HEK293 (cell line): ENCODE results near the gene TUBE1.
A peak's percentile ranks its signal among the peaks of the same experiment; 100 is the strongest.

Experiments
- GFI1B ChIP-seq: fragments of 450-650 bp; formaldehyde crosslinking; IDR thresholded peaks from 2 replicates; pipeline ENCODE4 v1.5.1; 2016; ENCODE audit warnings: missing biosample characterization, missing genetic modification characterization
- GLIS2 ChIP-seq: fragments of 450-650 bp; formaldehyde crosslinking; IDR thresholded peaks from 2 replicates; pipeline ENCODE4 v1.5.1; 2016; ENCODE audit warnings: missing biosample characterization, missing genetic modification characterization
- KLF16 ChIP-seq: fragments of 450-650 bp; formaldehyde crosslinking; IDR thresholded peaks from 2 replicates; pipeline ENCODE4 v1.5.1; 2017; ENCODE audit warnings: missing biosample characterization, missing genetic modification characterization
- OSR2 ChIP-seq: fragments of 450-650 bp; formaldehyde crosslinking; IDR thresholded peaks from 2 replicates; pipeline ENCODE4 v1.5.1; 2016; ENCODE audit warnings: missing biosample characterization, missing genetic modification characterization
- PATZ1 ChIP-seq: fragments of 450-650 bp; formaldehyde crosslinking; IDR thresholded peaks from 2 replicates; pipeline ENCODE4 v1.5.1; 2016; ENCODE audit warnings: missing biosample characterization, missing genetic modification characterization
- PBX3 ChIP-seq: sonication (generic); formaldehyde crosslinking; IDR thresholded peaks from 2 replicates; pipeline ENCODE4 v1.8.1; 2022; ENCODE audit warnings: mild to moderate bottlenecking, moderate library complexity, missing genetic modification reagents
- SCRT1 ChIP-seq: fragments of 450-650 bp; formaldehyde crosslinking; IDR thresholded peaks from 2 replicates; pipeline ENCODE4 v1.5.1; 2016; ENCODE audit warnings: missing biosample characterization, missing genetic modification characterization, borderline replicate concordance
- SCRT2 ChIP-seq: fragments of 450-650 bp; formaldehyde crosslinking; IDR thresholded peaks from 2 replicates; pipeline ENCODE4 v1.5.1; 2016; ENCODE audit warnings: missing biosample characterization, missing genetic modification characterization
- ZBTB7A ChIP-seq: fragments of 450-650 bp; formaldehyde crosslinking; IDR thresholded peaks from 2 replicates; pipeline ENCODE4 v1.5.1; 2016; ENCODE audit warnings: low read depth, missing biosample characterization, missing genetic modification characterization
- ZFP69B ChIP-seq: fragments of 450-650 bp; formaldehyde crosslinking; IDR thresholded peaks from 2 replicates; pipeline ENCODE4 v1.5.1; 2016; ENCODE audit warnings: missing biosample characterization, missing genetic modification characterization
- ZNF10 ChIP-seq: fragments of 450-650 bp; formaldehyde crosslinking; IDR thresholded peaks from 2 replicates; pipeline ENCODE4 v1.5.1; 2017; ENCODE audit warnings: missing biosample characterization, missing genetic modification characterization
- ZNF112 ChIP-seq: fragments of 450-650 bp; formaldehyde crosslinking; IDR thresholded peaks from 2 replicates; pipeline ENCODE4 v1.5.0; 2017; ENCODE audit warnings: missing biosample characterization, missing genetic modification characterization
- ZNF16 ChIP-seq: fragments of 450-650 bp; formaldehyde crosslinking; IDR thresholded peaks from 2 replicates; pipeline ENCODE4 v1.5.1; 2016; ENCODE audit warnings: low read depth, missing biosample characterization, missing genetic modification characterization
- ZNF202 ChIP-seq: fragments of 450-650 bp; formaldehyde crosslinking; IDR thresholded peaks from 2 replicates; pipeline ENCODE4 v1.5.1; 2016; ENCODE audit warnings: missing biosample characterization, missing genetic modification characterization, borderline replicate concordance
- ZNF274 ChIP-seq, 2 experiments: fragments of 200-500 bp in 1 of 2; fragments of 450-650 bp in 1 of 2; sonication (Bioruptor generic) in 1 of 2; formaldehyde crosslinking in 1 of 2; IDR thresholded peaks; 2 replicates each; pipeline versions ENCODE4 v1.5.1 to v1.6.1; 2014 to 2016; ENCODE audit warnings: borderline replicate concordance in 1 of 2, inconsistent platforms in 1 of 2, low read length in 1 of 2, missing biosample characterization in 1 of 2, missing genetic modification characterization in 1 of 2
- ZNF366 ChIP-seq: fragments of 450-650 bp; formaldehyde crosslinking; conservative IDR thresholded peaks from 2 replicates; pipeline ENCODE4 v1.5.1; 2016; ENCODE audit warnings: missing biosample characterization, missing genetic modification characterization
- ZNF423 ChIP-seq: fragments of 450-650 bp; formaldehyde crosslinking; IDR thresholded peaks from 2 replicates; pipeline ENCODE4 v1.5.1; 2016; ENCODE audit warnings: missing biosample characterization, missing genetic modification characterization
- ZNF514 ChIP-seq: fragments of 450-650 bp; formaldehyde crosslinking; IDR thresholded peaks from 2 replicates; pipeline ENCODE4 v1.5.1; 2016; ENCODE audit warnings: missing biosample characterization, missing genetic modification characterization
- ZNF518A ChIP-seq: fragments of 450-650 bp; formaldehyde crosslinking; conservative IDR thresholded peaks from 2 replicates; pipeline ENCODE4 v1.5.1; 2016; ENCODE audit warnings: low read depth, missing biosample characterization, missing genetic modification characterization
- ZNF544 ChIP-seq: fragments of 450-650 bp; formaldehyde crosslinking; IDR thresholded peaks from 2 replicates; pipeline ENCODE4 v1.5.0; 2017; ENCODE audit warnings: missing biosample characterization, missing genetic modification characterization
- ZNF555 ChIP-seq: fragments of 450-650 bp; formaldehyde crosslinking; conservative IDR thresholded peaks from 2 replicates; pipeline ENCODE4 v1.5.1; 2017; ENCODE audit warnings: missing biosample characterization, mild to moderate bottlenecking, missing genetic modification characterization, inconsistent platforms
- ZNF561 ChIP-seq: fragments of 450-650 bp; IDR thresholded peaks from 2 replicates; pipeline ENCODE4 v1.5.1; 2018; ENCODE audit warnings: missing biosample characterization, missing genetic modification characterization, borderline replicate concordance
- ZNF76 ChIP-seq: fragments of 450-650 bp; formaldehyde crosslinking; IDR thresholded peaks from 2 replicates; pipeline ENCODE4; 2016; ENCODE audit warnings: low read depth, missing biosample characterization, missing genetic modification characterization, borderline replicate concordance
- ZNF776 ChIP-seq: fragments of 450-650 bp; formaldehyde crosslinking; IDR thresholded peaks from 2 replicates; pipeline ENCODE4 v1.5.0; 2017; ENCODE audit warnings: missing biosample characterization, missing genetic modification characterization, borderline replicate concordance
- ZNF792 ChIP-seq: fragments of 450-650 bp; formaldehyde crosslinking; IDR thresholded peaks from 2 replicates; pipeline ENCODE4 v1.5.1; 2016; ENCODE audit warnings: missing biosample characterization, missing genetic modification characterization
- ZSCAN23 ChIP-seq: fragments of 450-650 bp; formaldehyde crosslinking; IDR thresholded peaks from 2 replicates; pipeline ENCODE4 v1.5.1; 2016; ENCODE audit warnings: missing biosample characterization, missing genetic modification characterization
- ZSCAN30 ChIP-seq: fragments of 450-650 bp; IDR thresholded peaks from 2 replicates; pipeline ENCODE4 v1.5.1; 2018; ENCODE audit warnings: missing biosample characterization, mild to moderate bottlenecking, missing genetic modification characterization, moderate library complexity
- TF ChIP-seq, protein P1 (sequence below): IDR thresholded peaks from 2 replicates; pipeline ENCODE4 v1.6.1; 2011; ENCODE audit warnings: mild to moderate bottlenecking, low read depth, low read length, borderline replicate concordance
- TF ChIP-seq, protein P2 (sequence below): fragments of 450-650 bp; formaldehyde crosslinking; IDR thresholded peaks from 2 replicates; pipeline ENCODE4 v1.5.1; 2016; ENCODE audit warnings: missing biosample characterization, missing genetic modification characterization

The TUBE1 gene

GRCh38 chr6:112087136-112087911 is at the start of gene TUBE1, which contains the start of gene FAM229B (continued):
- TF ChIP-seq ZNF518A: no peak
- TF ChIP-seq ZNF112 (tag by site-specific recombination): no peak
- TF ChIP-seq ZNF561: no peak
- TF ChIP-seq ZSCAN23 (tag by site-specific recombination): 0 out of 2 replicates have a peak, but pooled peaks have one; percentile 40
- no peak for TF ChIP-seq GFI1B
- no peak for TF ChIP-seq ZNF10 (tag by site-specific recombination)
- no peak for TF ChIP-seq ZNF16 (tag by site-specific recombination)
- peak; percentile 55; the same call in 1 of the 2 replicates for TF ChIP-seq PATZ1
- TF ChIP-seq ZNF366 (tag by site-specific recombination): no peak
- no peak for TF ChIP-seq ZFP69B (tag by site-specific recombination)
- TF ChIP-seq, protein P1, sequence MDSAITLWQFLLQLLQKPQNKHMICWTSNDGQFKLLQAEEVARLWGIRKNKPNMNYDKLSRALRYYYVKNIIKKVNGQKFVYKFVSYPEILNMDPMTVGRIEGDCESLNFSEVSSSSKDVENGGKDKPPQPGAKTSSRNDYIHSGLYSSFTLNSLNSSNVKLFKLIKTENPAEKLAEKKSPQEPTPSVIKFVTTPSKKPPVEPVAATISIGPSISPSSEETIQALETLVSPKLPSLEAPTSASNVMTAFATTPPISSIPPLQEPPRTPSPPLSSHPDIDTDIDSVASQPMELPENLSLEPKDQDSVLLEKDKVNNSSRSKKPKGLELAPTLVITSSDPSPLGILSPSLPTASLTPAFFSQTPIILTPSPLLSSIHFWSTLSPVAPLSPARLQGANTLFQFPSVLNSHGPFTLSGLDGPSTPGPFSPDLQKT: no peak
- TF ChIP-seq ZNF555 (tag by site-specific recombination): no peak
- TF ChIP-seq OSR2: no peak
- TF ChIP-seq SCRT1 (tag by site-specific recombination): no peak
- TF ChIP-seq ZNF274 (IDR thresholded peaks at IDR 0.05; ENCODE audit: low read length): no peak
- TF ChIP-seq ZNF274 (tag by site-specific recombination; IDR thresholded peaks at IDR 0.05; ENCODE audit: borderline replicate concordance): no peak
- TF ChIP-seq ZSCAN30 (tag by site-specific recombination): peak; percentile 39
- no peak for TF ChIP-seq GLIS2 (tag by site-specific recombination)
- no peak for TF ChIP-seq ZNF544 (tag by site-specific recombination)
- TF ChIP-seq PBX3 (CRISPR knock-in tag): peak; percentile 55; the same call in 1 of the 2 replicates
- no peak for TF ChIP-seq ZNF514
- TF ChIP-seq SCRT2 (tag by site-specific recombination): peak; percentile 66
- no peak for TF ChIP-seq ZNF792 (tag by site-specific recombination)
- no peak for TF ChIP-seq ZNF776
- TF ChIP-seq, protein P2, sequence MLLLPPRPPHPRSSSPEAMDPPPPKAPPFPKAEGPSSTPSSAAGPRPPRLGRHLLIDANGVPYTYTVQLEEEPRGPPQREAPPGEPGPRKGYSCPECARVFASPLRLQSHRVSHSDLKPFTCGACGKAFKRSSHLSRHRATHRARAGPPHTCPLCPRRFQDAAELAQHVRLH (tag by site-specific recombination): no peak
- TF ChIP-seq ZBTB7A (tag by site-specific recombination): no peak
- TF ChIP-seq ZNF76 (tag by site-specific recombination): no peak
- TF ChIP-seq ZNF202 (tag by site-specific recombination): no peak
- peak; percentile 23; the same call in 1 of the 2 replicates for TF ChIP-seq KLF16 (tag by site-specific recombination)
- no peak for TF ChIP-seq ZNF423 (tag by site-specific recombination)
